Measurements from ENCODE around the gene TSHZ2.

- no peak for TF ChIP-seq POLR2AphosphoS5 (IDR thresholded peaks at IDR 0.05; ENCODE audit: insufficient read depth in 1 of 2, low read depth in 1 of 2)
- TF ChIP-seq, protein P1, sequence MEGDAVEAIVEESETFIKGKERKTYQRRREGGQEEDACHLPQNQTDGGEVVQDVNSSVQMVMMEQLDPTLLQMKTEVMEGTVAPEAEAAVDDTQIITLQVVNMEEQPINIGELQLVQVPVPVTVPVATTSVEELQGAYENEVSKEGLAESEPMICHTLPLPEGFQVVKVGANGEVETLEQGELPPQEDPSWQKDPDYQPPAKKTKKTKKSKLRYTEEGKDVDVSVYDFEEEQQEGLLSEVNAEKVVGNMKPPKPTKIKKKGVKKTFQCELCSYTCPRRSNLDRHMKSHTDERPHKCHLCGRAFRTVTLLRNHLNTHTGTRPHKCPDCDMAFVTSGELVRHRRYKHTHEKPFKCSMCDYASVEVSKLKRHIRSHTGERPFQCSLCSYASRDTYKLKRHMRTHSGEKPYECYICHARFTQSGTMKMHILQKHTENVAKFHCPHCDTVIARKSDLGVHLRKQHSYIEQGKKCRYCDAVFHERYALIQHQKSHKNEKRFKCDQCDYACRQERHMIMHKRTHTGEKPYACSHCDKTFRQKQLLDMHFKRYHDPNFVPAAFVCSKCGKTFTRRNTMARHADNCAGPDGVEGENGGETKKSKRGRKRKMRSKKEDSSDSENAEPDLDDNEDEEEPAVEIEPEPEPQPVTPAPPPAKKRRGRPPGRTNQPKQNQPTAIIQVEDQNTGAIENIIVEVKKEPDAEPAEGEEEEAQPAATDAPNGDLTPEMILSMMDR (IDR thresholded peaks at IDR 0.05), result no peak
Measured at GRCh38 chr20:53100476-53100911, 128.3 kb downstream of the TSHZ2 start.

Data from vagina (tissue), 2 donors.